HUES64 (cell line): ENCODE data around the gene TSPAN32.
"Not testable (repeated sequence)": the region's sequence is repeated elsewhere in the genome, so short reads cannot be mapped to it uniquely, and the experiment has no call there.

Source experiments
- H3K27ac ChIP-seq: 2 replicates; pipeline ENCODE4 v1.7.0; 2013; ENCODE audit warnings: low read depth, low read length, inconsistent platforms
- H3K27me3 ChIP-seq: 2 replicates; pipeline ENCODE4 v1.6.1; 2013; ENCODE audit warnings: mild to moderate bottlenecking, low read length; ENCODE audit not compliant: insufficient read depth
- H3K36me3 ChIP-seq: 2 replicates; pipeline ENCODE4 v1.6.1; 2013; ENCODE audit warnings: mild to moderate bottlenecking, low read length; ENCODE audit not compliant: insufficient read depth
- H3K4me1 ChIP-seq: 2 replicates; pipeline ENCODE4 v1.6.1; 2013; ENCODE audit warnings: mild to moderate bottlenecking, low read length, moderate library complexity; ENCODE audit not compliant: insufficient read depth
- H3K4me3 ChIP-seq: 2 replicates; pipeline ENCODE4 v1.5.1; 2013; ENCODE audit warnings: mild to moderate bottlenecking, low read length, moderate library complexity
- H3K9ac ChIP-seq: 2 replicates; pipeline ENCODE4 v1.6.1; 2013; ENCODE audit warnings: mild to moderate bottlenecking, low read depth, low read length
- H3K9me3 ChIP-seq: 2 replicates; pipeline ENCODE4 v1.6.1; 2013; ENCODE audit warnings: low read depth, low read length; ENCODE audit not compliant: insufficient read depth
- WGBS: fragments of 150-250, 120-280 bp; methylation state at CpG from one replicate; pipeline ENCODE4 v1.1.7; 2013; ENCODE audit warnings: missing lambda C conversion rate; 5-methylcytosine and 5-hydroxymethylcytosine counted together

Gene TSPAN32

DNA sequence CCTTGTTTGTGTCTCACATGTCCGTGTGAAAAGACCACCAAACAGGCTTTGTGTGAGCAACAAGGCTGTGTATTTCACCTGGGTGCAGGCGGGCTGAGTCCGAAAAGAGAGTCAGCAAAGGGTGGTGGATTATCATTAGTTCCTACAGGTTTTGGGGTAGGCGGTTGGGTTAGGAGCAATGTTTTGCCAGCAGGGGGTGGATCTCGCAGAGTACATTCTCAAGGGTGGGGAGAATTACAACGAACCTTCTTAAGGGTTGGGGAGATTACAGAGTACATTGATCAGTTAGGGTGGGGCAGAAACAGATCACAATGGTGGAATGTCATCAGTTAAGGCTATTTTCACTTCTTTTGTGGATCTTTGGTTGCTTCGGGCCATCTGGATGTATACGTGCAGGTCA is 36.9 kb downstream of the TSPAN32 start:
- not testable (repeated sequence) for H3K9ac ChIP-seq, H3K27ac ChIP-seq

DNA sequence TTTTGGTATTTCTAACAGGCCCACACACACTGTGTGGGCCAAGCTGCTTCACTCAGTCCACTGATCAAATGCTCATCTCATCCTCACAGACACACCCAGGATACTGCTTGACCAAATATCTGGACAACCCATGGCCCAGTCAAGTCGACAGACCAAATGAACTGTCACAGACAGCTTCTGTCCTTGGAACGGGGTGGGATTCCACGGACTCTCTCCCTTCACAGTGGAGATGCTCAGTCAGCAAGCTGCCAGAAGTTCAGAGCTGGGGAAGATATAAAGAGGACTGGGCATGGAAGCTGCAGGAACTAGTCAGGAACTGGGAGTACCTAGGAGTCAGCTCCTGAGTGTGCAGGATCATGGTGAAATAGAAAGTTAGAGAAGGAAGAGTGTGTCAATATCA is 40.7 kb downstream of the TSPAN32 start:
- Histone ChIP-seq H3K27ac (no peak overlapping the region), H3K9me3 (no peaks in the 10 kb centered on the region), H3K4me3 (no peak overlapping the region), H3K36me3 (no peaks in the 10 kb centered on the region), H3K9ac (no peak overlapping the region), H3K4me1 (0 out of 2 replicates have a peak, but pooled peaks cover 6% of the 10 kb centered on the region), H3K27me3 (no peaks in the 10 kb centered on the region)
- WGBS, result 94% methylated on average over 3 of the region's 3 CpGs

More for the DNA sequence above, 36.9 kb downstream of the TSPAN32 start:
- not testable (repeated sequence) for H3K4me1 ChIP-seq, H3K36me3 ChIP-seq, H3K9me3 ChIP-seq, H3K4me3 ChIP-seq, H3K27me3 ChIP-seq
- WGBS, result 51% methylated on average over 8 of the region's 8 CpGs

DNA sequence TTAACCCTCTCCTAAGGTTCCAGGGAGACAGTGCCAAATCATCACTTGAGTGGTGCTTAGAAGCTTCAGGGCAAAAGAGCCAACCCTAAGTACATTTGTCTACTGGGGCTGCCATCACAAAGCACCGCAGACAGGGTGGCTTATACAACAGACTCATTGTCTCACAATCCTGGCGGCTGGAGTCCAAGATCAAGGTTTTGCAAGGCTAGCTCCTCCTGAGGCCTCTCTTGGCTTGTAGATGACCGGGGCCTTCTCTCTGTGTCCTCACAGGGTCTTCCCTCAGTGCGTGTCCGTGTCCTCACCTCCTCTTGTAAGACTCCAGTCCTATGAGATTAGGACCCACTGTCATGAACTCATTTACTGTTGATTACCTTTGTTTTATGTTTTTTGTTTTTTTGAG is 41.2 kb downstream of the TSPAN32 start:
- Histone ChIP-seq H3K4me3 (no peak overlapping the region), H3K27ac (no peak overlapping the region), H3K36me3 (no peaks in the 10 kb centered on the region), H3K9ac (no peak overlapping the region), H3K4me1 (0 out of 2 replicates have a peak, but pooled peaks cover 6% of the 10 kb centered on the region), H3K27me3 (no peaks in the 10 kb centered on the region), H3K9me3 (no peaks in the 10 kb centered on the region)
- 84% methylated on average over 5 of the region's 5 CpGs for WGBS

DNA sequence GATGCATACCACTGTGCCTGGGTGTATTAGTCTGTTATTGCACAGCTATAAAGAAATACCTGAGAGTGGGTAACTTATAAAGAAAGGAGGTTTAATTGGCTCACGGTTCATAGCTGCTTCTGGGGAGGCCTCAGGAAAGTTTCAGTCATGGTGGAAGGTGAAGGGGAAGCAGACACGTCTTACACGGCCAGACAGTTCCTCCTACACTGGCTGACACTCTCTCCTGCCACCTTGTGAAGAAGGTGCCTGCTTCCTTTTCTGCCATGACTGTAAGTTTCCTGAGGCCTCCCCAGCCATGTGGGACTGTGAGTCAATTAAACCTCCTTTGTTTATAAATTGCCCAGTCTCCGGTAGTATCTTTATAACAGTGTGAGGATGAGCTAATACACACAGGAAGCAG is 41.7 kb downstream of the TSPAN32 start:
- H3K27ac ChIP-seq, result no peak overlapping the region
- H3K9me3 ChIP-seq, result peaks cover 1% of the 10 kb centered on the region; the same call in 1 of the 2 replicates
- no peaks in the 10 kb centered on the region for H3K27me3 ChIP-seq
- WGBS, result 89% methylated on average over 4 of the region's 4 CpGs
- 0 out of 2 replicates have a peak, but pooled peaks cover 2% of the 10 kb centered on the region for H3K4me1 ChIP-seq
- H3K36me3 ChIP-seq, result no peaks in the 10 kb centered on the region
- H3K4me3 ChIP-seq, result no peak overlapping the region
- no peak overlapping the region for H3K9ac ChIP-seq

DNA sequence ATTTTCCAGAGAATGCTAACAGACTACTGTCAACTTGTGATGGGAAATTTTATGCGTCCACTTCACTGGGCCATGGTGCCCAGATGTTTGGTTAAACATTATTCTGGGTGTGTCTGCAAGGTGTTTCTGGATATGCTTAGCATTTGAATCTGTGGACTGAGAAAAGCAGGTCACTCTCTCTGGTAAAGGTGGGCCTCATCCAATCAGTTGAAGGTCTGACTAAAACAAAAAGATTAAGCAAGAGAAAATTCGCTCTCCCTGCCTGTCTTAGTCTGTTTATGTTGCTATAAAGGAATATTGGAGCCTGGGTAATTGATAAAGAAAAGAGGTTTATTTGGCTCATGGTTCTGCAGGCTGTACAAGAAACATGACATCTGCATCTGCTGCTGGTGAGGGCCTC is 43.2 kb downstream of the TSPAN32 start:
- Histone ChIP-seq H3K27me3 (no peaks in the 10 kb centered on the region), H3K4me3 (no peak overlapping the region), H3K9me3 (peaks cover 12% of the 10 kb centered on the region), H3K36me3 (no peaks in the 10 kb centered on the region), H3K4me1 (no peaks in the 10 kb centered on the region), H3K27ac (no peak overlapping the region), H3K9ac (no peak overlapping the region)
- 89% methylated on average over 2 of the region's 2 CpGs for WGBS

DNA sequence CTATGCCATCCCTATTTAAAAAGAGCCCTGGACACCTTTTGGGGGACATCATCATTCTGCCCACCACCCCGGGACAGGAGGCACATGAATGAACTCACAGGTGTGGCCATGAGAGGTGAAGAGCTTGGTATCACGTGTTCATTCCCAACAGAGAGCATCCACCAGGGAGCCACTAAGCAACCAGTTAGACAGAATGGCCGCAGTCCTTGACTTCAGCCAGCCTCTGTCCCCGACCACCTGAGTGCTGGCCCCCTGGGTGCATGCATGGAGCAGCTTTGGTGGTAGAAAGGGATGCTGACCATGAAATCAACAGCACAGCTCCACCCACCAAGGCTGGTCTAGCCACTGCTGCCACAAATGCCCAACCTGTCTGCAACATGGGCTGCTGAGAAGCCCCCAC is 44.2 kb downstream of the TSPAN32 start:
- Histone ChIP-seq H3K27me3 (no peaks in the 10 kb centered on the region), H3K36me3 (no peaks in the 10 kb centered on the region)
- 93% methylated on average over 4 of the region's 4 CpGs for WGBS

DNA sequence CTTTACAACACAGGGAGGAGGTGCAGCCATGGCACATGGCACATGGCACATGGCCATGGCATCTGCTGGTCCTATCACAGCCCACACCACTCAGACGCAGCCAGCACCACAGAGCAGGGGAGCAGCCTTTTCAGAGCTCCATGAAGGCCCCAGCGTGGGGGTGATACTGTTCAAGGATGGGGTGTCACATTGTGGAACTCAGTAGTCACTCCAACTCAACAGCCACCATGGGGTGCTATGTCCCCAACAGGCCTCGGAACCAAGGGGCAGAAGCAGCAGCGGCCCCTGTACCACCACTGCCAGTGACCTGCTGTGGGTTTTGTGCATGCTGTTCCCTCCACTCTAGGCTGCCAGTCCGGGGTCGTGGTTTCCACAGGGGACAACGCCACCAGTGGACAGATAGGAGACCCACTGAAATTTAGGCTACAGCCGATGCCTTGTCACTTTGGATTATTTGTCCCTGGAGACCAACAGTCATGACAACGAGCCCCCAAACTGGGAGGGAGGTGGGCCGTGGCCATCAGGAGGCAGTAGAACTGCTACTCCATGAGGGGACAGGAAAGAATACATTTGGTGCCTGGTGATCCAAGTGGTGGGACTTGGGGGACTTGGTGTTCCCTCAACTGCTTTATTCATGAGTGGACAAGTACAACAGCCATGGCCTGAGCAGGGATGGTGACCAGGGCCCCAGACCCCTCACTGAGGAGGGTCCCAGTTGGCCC is 44.9 kb downstream of the TSPAN32 start:
- H3K36me3 ChIP-seq, result no peaks in the 10 kb centered on the region
- no peak overlapping the region for H3K4me3 ChIP-seq
- H3K9me3 ChIP-seq, result peaks cover 17% of the 10 kb centered on the region
- WGBS, result 82% methylated on average over 10 of the region's 10 CpGs
- H3K27ac ChIP-seq, result no peak overlapping the region
- H3K9ac ChIP-seq, result no peak overlapping the region
- H3K4me1 ChIP-seq, result no peaks in the 10 kb centered on the region
- 0 out of 2 replicates have a peak, but pooled peaks cover 3% of the 10 kb centered on the region for H3K27me3 ChIP-seq

More for the DNA sequence above, 44.2 kb downstream of the TSPAN32 start:
- peaks cover 17% of the 10 kb centered on the region for H3K9me3 ChIP-seq
- no peak overlapping the region for H3K27ac ChIP-seq
- no peak overlapping the region for H3K4me3 ChIP-seq
- no peak overlapping the region for H3K9ac ChIP-seq
- no peaks in the 10 kb centered on the region for H3K4me1 ChIP-seq

DNA sequence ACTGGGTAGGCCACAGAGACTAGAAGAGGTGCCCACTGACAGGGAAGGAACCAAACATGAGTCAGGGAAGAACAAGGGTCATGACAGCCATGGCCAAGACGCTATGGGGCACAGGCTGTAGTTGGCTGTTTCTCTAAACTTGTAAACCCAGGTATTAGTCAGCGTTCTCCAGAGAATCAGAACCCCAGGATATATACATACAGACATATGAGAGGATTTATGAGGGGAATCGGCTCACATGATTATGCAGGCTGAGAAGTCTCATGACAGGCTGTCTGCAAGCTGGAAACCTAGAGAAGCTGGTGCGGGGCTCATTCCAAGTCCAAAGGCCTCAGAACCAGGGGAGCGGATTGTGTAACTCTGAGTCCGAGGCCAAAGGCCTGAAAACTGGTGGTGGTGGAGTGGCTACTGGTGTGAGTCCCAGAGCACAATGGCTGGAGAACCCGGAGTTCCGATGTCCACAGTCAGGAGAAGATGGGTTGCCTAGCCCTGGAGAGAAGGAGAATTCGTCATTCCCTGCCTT is 45.6 kb downstream of the TSPAN32 start:
- no peaks in the 10 kb centered on the region for H3K4me1 ChIP-seq
- no peak overlapping the region for H3K9ac ChIP-seq
- 87% methylated on average over 9 of the region's 9 CpGs for WGBS
- H3K27me3 ChIP-seq, result 0 out of 2 replicates have a peak, but pooled peaks cover 3% of the 10 kb centered on the region
- H3K27ac ChIP-seq, result no peak overlapping the region
- peaks cover 17% of the 10 kb centered on the region for H3K9me3 ChIP-seq
- no peak overlapping the region for H3K4me3 ChIP-seq
- H3K36me3 ChIP-seq, result no peaks in the 10 kb centered on the region

DNA sequence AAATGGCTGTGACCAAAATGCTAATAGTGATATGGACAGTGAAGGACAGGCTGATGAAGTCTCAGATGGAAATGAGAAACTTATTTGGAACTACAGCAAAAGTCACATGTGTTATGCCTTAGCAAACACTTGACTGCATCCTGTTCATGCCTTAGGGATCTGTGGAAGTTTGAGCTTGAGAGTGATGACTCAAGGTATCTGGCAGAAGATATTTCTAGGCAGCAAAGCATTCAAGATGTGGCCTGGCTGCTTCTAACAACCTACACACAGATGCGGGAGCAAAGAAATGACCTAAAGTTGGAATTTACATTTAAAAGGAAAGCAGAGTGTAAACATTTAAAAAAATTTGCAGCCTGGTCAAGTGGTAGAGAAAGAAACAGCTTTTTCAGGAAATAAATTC is 47.2 kb downstream of the TSPAN32 start:
- Histone ChIP-seq H3K4me3 (no peak overlapping the region), H3K27me3 (0 out of 2 replicates have a peak, but pooled peaks cover 3% of the 10 kb centered on the region), H3K27ac (no peak overlapping the region), H3K36me3 (no peaks in the 10 kb centered on the region), H3K9ac (no peak overlapping the region), H3K9me3 (peaks cover 17% of the 10 kb centered on the region), H3K4me1 (no peaks in the 10 kb centered on the region)
- WGBS, result 100% methylated on average over 1 of the region's 1 CpG

DNA sequence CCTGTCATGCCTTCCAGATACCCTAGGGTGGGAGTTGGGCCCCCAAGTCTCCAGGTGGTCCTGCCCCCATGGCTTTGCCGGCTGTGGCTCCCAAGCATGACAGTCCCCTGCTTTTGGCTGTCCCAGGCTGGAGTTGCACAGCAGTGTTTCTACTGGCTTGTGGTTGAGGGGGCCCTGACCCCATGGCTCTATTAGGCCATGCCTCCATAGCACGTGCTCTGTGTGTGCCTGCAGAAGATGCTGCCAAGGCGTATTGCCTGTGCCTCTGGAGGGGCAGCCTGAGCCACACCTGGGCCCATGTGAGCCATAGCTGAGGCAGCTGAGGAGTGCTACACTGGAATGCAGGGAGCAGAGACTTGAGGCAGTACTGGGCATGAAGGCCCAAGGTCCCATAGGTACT is 49.9 kb downstream of the TSPAN32 start:
- H3K4me1 ChIP-seq, result no peaks in the 10 kb centered on the region
- no peaks in the 10 kb centered on the region for H3K36me3 ChIP-seq
- H3K9ac ChIP-seq, result no peak overlapping the region
- no peak overlapping the region for H3K4me3 ChIP-seq
- H3K27ac ChIP-seq, result no peak overlapping the region
- 0 out of 2 replicates have a peak, but pooled peaks cover 3% of the 10 kb centered on the region for H3K27me3 ChIP-seq
- WGBS, result 89% methylated on average over 3 of the region's 3 CpGs
- H3K9me3 ChIP-seq, result peaks cover 20% of the 10 kb centered on the region

DNA sequence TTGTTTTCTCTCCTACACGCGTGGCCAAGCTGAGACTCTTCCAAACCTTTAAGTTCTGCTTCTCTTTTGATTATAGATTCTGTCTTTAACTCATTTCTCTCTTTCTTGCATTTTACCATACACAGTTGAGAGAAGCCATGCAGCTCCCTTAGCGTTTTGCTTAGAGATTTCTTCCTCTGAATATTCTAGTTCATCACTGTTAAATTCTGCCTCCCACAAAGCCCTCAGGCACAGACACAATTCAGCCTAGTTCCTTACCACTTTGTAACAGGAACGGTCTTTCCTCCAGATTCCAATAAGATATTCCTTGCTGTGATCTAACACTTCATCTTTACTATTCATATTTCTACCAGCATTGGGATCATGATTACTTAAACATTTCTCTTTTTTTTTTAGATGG is 50.6 kb downstream of the TSPAN32 start:
- 88% methylated on average over 4 of the region's 4 CpGs for whole genome bisulfite sequencing
- peaks cover 20% of the 10 kb centered on the region for H3K9me3 ChIP-seq
- no peaks in the 10 kb centered on the region for H3K4me1 ChIP-seq
- 0 out of 2 replicates have a peak, but pooled peaks cover 3% of the 10 kb centered on the region for H3K27me3 ChIP-seq
- H3K9ac ChIP-seq, result no peak overlapping the region
- no peak overlapping the region for H3K4me3 ChIP-seq
- no peak overlapping the region for H3K27ac ChIP-seq
- no peaks in the 10 kb centered on the region for H3K36me3 ChIP-seq
